ENCODE results near the gene ZNF521.

DNA sequence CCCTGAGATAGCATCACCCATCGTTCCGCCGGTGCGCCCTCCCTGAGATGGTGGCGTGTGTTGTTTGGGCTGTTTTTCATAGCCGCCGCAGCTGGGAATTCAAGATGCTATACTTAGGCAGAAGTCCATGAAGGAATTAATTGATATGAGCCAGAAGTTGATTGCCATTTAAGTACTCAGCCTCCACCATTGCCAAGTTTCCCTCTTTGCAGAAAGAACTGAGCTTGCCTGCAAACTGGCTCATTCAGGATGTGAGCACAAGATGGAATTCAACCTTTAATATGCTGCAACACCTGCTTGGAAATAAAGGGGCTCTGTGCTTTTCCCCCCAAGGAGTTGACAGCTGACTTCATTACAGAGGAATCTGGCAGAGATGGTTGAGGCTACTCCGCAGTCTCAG, 295.5 kb downstream of the ZNF521 start:
- TF ChIP-seq ZNF274 (IDR thresholded peaks at IDR 0.05; ENCODE audit: low read depth, low read length) (no peak), YY1 (IDR thresholded peaks at IDR 0.05; ENCODE audit: insufficient read depth, insufficient read length) (no peak)
